NK-92 treated with Interleukin-12 subunit alpha and Interleukin-12 subunit beta, amount 100 ng/mL, for 24 hours (cell line): ENCODE results near the gene KCNT2.
"Not testable (repeated sequence)": the region's sequence is repeated elsewhere in the genome, so short reads cannot be mapped to it uniquely, and the experiment has no call there.

Experiments used
- DNase-seq: peaks from one replicate; lab custom pipeline; 2025; lab: John Stamatoyannopoulos, UW

KCNT2 gene

DNA sequence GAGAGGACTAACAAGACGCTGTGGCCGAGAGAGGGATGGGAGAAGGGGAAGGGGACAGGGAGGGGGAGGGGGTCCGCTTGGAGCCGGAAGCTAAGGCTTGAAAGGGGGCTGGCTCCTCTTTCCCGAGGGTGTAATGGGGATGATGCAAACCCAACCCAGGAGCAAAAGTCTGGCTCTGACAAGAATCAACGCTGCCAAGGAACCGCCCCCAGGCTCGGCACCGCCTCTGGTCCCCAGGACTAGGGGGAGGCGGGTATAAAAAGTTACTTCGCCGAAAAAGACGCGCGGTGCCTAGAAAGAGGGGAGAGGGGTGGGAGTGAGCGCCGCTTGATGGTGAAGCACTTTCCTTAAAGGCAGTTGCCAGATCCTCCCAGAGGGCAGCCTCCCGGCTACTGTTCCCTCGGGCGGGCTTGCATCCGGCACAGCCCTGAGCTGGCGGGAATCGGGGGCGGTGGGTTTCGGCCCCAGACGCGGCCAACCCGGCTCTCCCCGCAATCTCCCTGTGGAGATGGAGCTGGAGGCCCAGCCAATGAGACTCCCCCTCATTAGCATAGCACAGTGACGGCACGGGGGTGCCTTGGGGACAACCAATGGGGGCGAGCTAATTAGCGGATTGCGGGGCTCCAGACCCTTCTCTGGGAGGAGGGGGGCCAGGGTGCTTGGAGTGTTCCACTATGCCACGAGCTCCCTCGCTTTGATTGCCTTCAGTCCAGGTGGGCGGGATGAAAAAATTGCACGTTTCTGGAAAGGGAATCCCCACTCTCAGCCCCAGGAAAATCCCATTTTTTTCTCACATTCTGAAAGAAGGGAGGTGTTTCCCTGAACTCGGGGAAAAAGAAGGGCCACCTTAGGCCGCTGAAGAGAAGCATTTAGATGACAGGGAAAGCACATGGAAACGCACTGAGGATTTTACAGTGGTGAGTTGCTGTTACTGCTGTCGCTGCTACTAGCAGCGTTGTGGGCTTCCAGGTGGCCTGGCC, at the start of gene KCNT2:
Gene KCNT2, minus strand, starts transcription at position 51 of the 980 bp plus-strand sequence. CDS start 131 bp downstream, outside the sequence.
- DNase-seq, result no peak

DNA sequence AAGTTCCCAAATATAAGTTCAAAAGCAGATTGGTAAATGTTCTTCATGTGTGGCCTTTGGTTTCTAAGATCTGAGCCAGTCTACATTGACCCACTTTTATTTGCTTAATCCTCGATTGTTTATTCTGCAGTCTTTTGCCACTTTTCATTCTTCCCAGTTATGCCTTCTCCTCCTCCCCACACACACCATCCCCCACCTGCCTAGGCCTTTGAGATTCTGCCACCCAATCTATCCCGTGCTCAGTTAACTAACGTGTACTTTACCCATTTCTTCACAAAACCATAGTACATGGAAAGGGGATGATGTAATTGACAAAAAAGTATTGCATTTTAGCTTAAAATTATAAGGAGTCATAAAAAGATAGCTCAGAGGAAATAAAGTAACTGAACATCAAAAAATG, 47.3 kb upstream of the KCNT2 start:
- DNase-seq, result no peak

DNA sequence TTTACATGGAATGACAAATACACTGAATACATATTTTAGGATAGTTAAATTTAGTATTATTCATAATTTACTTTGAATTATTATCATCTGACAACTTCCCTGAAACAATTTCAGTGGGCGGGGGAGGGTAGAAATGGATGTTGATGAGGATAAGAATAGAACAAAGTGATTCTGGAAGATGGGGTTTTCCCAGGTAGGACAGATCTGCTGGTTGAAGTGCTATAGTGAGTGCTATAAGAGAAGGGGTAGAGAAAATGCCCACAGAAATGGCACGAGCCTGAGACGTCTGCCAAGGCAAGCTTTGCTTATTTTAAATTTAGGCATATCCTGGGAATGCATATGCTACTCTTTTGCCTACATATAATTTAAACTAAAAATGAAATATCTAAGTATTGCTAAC, 46.8 kb upstream of the KCNT2 start:
- DNase-seq, result no peak

- DNase-seq, result no peak
Measured at GRCh38 chr1:196654271-196654670, 46.0 kb upstream of the KCNT2 start.

DNA sequence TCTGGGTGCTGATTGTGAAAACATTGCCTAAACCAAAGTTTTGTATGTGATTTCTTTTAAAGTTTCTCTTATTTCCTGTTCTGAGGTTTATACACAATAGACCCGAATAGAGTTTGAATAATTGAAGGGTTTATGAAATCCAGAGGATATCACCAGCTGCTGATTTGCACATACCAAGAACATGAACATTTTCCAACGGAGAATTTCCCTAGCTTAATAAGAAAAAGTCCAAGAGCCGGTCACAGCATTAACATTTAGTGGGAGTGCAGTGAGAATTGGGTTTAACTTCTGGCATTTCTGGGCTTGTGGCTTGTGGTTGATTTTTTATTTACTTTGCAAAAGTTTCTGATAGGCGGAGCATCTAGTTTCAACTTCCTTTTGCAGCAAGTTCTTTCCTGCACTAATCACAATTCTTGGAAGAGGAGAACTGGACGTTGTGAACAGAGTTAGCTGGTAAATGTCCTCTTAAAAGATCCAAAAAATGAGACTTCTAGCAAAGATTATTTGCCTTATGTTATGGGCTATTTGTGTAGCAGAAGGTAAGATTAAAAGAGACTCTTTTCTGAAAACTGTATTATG, 43.5 kb upstream of the KCNT2 start, which contains the start of gene CFH:
Gene CFH, plus strand, starts transcription at position 407 of the 579 bp plus-strand sequence. Its CDS starts 75 bp downstream, at position 482.
- no peak for DNase-seq

- no peak for DNase-seq
Measured at GRCh38 chr1:196651079-196651478, 42.8 kb upstream of the KCNT2 start.

- no peak for DNase-seq
Measured at GRCh38 chr1:196650403-196650802, 42.2 kb upstream of the KCNT2 start.

GRCh38 chr1:196649990-196650389, 41.8 kb upstream of the KCNT2 start:
- DNase-seq, result no peak

- DNase-seq, result no peak
Measured at GRCh38 chr1:196640976-196641375, 32.7 kb upstream of the KCNT2 start.

DNA sequence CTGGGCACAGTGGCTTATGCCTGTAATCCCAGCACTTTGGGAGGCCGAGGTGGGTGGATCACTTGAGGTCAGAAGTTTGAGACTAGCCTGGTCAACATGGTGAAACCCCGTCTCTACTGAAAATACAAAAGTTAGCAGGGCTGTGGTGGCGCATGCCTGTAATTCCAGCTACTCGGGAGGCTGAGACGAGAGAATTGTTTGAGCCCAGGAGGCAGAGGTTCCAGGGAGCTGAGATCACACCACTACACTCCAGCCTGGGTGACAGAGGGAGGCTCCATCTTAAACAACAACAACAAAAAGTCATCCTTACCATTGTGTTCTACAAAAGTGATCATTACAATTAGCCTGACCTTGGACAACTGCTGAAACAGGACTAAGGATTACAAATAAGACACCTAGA, 31.1 kb upstream of the KCNT2 start:
- not testable (repeated sequence) for DNase-seq

- no peak for DNase-seq
Measured at GRCh38 chr1:196638466-196638865, 30.2 kb upstream of the KCNT2 start.

GRCh38 chr1:196637606-196638005, 29.4 kb upstream of the KCNT2 start:
- DNase-seq, result no peak

DNA sequence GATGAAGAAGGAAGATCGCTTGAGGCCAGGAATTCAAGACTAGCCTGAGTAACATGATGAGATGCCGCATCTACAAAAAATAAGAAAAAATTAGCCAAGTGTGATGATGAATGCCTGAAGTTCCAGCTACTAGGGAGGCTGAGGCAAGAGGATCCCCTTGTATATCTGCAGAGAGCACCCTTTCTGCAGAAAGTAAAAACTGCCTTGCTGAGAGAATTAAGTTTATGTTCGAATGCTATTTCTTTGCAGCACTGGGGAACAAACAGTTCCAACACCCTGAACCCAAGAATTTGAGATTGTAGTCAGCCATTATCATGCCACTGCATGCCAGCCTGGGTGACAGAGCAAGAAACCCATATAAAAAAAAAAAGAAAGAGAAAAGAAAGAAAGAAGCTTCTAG, 20.6 kb upstream of the KCNT2 start:
- DNase-seq, result no peak

DNA sequence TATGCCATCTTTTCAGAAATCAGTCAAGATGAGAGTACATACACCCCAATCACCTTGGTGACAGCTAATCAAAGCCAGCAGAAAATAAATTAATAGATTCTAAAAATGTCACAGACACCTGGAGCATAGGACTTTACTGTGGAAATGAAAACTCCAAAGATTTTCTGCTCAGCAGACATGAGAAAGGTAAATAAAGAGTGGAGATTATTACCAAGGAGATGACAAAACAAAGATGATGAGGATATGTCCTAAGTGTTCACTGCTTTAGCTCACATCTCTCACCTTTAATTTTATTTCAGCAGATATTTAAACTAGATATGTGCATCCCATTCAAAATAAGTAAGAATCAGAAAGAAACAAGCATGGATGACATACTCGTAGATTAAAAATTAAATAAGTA, 14.8 kb upstream of the KCNT2 start:
- no peak for DNase-seq

DNA sequence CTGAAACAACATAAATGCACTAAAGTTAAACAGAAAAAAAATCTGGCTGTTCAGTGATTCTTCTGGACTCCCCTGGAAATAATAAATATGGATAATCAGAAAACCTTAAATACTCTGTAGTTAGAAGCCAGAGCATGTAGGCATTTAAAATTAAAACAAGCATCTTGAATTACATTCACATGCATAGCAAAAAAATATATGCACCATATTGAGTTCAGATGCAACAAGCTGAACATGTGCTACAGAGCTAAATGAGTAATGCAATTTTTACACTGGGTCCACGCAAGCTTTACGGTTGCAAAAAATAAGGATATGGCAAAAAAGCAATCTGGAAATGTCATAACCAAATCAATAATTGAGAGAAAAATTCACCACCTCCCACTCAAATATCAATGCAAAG, 11.5 kb upstream of the KCNT2 start:
- DNase-seq, result no peak

GRCh38 chr1:196611873-196612272, 3.6 kb upstream of the KCNT2 start:
- DNase-seq, result no peak

GRCh38 chr1:196609370-196609737, 1.1 kb upstream of the KCNT2 start:
- no peak for DNase-seq

DNA sequence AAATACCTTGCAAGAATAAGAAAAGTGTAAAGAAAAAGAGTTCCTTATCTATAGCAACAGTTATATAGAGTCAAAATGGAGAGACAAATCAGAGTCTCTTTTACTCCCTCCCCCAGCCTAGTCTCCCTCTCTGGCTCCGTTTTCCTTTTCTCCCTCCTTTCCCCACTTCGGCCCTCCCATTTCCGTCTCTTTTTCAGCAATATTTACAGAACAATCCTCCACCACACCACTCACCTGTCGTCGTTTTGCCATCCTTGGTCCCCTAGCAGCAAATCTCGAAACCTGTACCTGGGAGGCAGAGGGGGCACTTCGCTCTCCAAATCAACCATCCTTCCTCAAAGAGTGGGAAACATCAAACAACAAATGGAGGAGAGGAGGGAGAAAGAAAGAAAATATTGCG, 259 bp downstream of the KCNT2 start:
- no peak for DNase-seq

DNA sequence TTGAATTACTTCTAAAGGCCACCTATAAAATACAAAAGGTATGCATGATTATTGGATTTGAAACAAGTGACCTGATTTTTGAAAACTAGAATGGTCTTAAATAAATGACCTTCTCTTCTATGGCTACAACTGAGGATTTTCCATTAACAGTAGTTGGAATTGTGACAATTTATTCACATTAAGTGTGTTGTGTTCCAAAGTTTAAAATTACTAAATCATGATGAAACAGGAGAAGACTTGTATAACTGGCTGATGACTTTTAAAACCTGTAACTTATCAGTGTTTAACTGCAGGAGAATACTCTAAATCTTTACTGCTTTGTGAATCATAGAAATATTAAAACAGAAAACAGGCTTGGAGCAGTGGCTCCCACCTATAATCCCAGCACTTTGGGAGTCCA, 4.6 kb downstream of the KCNT2 start:
- DNase-seq, result no peak

GRCh38 chr1:196598942-196599748, 9.1 kb downstream of the KCNT2 start:
- no peak for DNase-seq

DNA sequence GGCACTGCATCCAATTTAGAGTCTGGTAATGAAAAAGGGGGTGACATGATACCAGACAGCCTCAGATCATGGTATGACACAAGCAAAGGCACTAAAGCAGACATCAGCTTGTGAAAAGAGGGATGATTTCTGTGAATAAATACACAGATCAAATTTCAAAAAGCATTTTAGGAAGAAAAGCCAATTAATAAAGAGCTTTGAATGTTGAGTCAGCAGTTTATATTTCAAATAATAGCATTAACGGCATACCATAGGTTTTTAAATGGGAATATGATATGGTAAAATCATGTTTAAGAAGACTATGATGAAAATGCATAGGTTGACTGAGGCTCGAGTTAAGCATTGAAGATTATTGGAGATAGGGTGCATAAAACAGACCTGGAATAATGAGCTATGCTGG, 13.5 kb downstream of the KCNT2 start:
- DNase-seq, result no peak

DNA sequence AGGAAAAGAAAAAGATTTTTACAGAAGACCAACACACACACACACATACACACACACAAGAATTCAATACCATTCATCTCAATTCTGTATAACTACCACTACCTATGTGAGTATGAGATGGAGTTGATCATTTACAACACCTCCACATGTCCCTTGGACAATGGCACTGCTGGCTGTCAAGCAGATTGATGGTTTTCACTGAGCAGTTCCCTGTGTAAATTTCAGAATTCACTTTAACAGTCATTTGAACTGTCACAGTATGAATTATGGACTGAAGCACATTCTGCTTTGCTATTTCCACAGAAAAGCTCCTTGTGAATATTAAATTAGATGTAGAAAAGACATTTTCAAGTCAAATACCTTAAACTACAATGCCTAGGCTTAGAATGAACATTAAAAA, 14.3 kb downstream of the KCNT2 start:
- DNase-seq, result no peak

DNA sequence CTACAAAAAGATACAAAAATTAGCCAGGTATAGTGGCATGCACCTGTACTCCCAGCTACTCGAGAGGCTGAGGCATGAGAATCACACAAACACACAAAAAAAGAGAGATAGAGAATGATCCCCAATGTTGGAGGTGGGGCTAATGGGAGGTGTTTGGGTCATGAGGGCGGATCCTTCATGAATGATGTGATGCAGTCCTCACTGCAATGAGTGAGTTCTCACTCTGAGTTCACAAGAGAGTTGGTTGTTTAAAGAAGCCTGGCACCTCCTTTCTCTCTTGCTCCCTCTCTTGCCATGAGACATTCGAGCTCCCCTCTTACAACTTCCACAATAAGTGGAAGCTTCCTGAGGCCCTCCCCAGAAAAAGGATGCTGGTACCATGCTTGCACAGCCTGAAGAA, 17.3 kb downstream of the KCNT2 start:
- DNase-seq, result no peak
